OCI-M2 (cell line): Measurements from ENCODE around the gene CREB3L1.

ENCODE experiments used
- DNase-seq: peaks from one replicate; lab custom pipeline; 2025; ENCODE audit not compliant: unreplicated experiment; lab: John Stamatoyannopoulos, UW

CREB3L1 gene

GRCh38 chr11:46342239-46342638 lies 64.8 kb downstream of the CREB3L1 start:
- no peak for DNase-seq

DNA sequence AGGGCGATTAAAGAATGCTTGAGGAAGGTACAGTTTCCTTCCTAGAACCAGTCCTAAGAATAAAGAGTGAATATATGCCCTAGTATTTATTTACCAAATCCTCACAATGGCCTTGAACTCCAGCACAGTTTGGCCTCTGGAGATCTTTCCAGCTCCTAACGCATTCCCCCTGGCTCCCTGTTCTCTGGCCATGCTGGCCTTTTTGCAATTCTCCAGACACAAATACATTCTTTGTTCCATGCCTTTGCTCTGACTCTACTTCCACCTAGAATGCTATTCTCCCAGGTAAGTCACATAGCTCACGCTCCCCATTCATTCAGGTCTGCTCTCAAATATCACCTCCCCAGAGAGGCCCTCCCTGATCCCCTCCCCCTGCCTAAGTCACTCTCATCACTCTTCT lies 66.1 kb downstream of the CREB3L1 start:
- DNase-seq = no peak

DNA sequence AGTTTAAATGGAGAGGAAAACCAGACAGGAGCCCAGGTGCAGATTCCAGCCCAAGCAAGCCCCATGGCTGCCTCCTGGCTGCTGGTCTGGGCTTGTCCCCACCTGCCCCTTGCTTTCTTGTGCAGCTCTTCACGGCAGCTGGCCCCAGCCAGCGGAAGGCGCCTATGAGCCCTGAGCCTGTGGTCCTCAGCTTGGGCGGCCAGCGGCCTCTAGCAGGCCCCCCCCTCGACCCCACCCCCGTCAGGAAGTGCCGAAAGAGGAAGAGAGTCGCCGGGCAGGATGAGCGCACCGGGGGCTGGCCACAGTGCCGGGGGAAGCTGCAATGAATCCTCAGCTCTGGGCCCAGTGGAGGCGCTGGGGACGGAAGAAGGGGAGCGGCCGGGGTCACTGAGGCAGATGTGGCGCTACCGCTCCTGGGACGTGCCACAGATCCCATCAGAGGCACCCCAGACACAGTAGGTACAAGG lies 67.7 kb downstream of the CREB3L1 start:
- no peak for DNase-seq

GRCh38 chr11:46345881-46346484 lies 68.5 kb downstream of the CREB3L1 start:
- DNase-seq = no peak

- peak; percentile 12 for DNase-seq
Observed at GRCh38 chr11:46346886-46347636, 69.6 kb downstream of the CREB3L1 start, which contains the start of gene DGKZ. TSS of gene DGKZ (plus strand) at chr11:46347463. CDS start at chr11:46347660, 197 bp downstream.

DNA sequence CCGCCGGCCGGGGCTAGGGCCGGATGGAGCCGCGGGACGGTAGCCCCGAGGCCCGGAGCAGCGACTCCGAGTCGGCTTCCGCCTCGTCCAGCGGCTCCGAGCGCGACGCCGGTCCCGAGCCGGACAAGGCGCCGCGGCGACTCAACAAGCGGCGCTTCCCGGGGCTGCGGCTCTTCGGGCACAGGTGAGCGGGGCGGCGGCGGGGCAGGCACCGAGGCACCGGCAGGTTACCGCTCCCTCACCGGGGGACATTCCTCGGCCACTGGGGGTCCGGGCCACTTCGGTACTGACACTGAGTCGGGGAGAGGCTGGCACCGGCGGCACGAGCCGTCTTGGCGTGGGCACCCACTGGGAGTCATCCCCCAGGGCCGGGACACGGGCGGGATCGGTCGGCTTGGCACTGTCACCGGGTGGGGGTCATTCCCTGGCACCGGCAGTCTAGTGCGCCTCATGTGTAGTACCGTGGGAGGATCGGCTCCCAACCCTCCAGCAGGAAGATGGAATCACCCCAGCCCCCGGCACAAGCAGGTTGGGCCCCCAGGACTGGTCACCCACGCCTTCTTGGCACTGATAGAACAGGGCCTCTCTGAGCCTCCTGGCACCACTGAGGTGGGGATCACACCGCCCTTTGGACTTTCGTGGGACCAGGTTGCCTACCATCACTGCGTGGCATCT lies 70.3 kb downstream of the CREB3L1 start:
- no peak for DNase-seq

GRCh38 chr11:46348566-46349401 lies 71.3 kb downstream of the CREB3L1 start:
- no peak for DNase-seq

GRCh38 chr11:46350695-46351094 lies 73.2 kb downstream of the CREB3L1 start:
- DNase-seq = no peak

- no peak for DNase-seq
Observed at GRCh38 chr11:46351148-46351547, 73.7 kb downstream of the CREB3L1 start.

- DNase-seq = no peak
Observed at GRCh38 chr11:46351606-46352005, 74.1 kb downstream of the CREB3L1 start.

- no peak for DNase-seq
Observed at GRCh38 chr11:46352063-46352841, 74.8 kb downstream of the CREB3L1 start.

DNA sequence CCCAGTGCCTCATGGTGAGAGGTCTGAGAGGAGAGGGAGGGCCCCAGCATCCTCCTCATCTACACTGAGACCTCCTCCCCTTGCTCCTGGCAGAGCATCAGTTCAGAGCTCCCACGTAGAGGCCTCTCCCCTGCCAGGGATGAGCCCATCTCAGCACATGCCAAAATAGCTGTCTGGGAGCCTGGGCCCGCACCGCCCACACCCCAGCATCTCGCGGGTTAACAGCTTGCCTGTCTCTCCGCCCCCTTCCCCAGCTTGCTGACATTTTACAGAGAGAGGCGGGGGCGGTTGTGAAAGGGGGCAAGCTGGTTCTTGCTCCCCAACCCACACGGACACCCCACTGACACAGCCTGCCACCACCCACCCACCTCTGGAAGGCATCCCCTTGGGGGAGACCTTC lies 76.2 kb downstream of the CREB3L1 start:
- DNase-seq = no peak

GRCh38 chr11:46356924-46357482 lies 79.5 kb downstream of the CREB3L1 start:
- no peak for DNase-seq

DNA sequence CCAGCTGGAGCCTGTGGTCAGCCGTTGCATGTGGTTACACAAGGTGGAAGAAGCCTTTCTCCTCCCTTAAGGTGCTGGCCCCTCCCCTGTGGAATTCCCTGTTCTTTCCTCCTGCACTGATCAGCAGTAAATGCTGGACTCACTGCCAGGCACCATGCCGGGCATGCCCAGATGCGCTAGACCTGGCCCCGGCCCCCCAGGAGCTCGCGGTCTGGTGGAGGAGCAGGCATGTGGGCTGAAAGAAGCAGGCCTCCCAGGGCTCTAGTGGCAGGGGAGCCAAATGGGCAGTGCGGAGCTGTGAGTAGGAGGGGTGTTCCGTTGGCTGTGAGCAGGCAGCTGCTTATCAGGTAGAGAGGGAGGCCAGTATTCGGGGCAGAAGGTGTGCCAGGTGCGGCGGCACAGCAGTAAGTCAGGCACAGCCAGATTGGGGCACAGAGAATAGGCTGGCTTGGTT lies 80.0 kb downstream of the CREB3L1 start:
- no peak for DNase-seq

DNA sequence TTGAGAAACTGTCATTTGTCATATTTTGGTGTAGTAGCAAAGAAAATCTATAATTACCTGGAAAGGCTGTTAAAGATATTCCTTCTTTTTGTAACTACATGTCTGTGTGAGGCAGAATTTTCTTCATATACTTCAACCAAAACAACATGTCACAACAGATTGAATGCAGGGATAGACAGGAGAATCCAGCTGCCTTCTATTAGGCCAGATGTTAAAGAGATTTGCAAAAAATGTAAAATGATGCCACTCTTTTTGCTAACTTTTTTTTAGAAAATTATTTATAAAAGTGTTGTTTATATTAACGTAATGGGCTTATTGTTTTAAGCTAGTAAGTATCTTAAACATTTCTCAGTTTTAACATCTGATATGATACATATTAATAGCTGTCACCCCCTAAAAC lies 82.5 kb downstream of the CREB3L1 start:
- no peak for DNase-seq

GRCh38 chr11:46360878-46361277 lies 83.4 kb downstream of the CREB3L1 start:
- no peak for DNase-seq

DNA sequence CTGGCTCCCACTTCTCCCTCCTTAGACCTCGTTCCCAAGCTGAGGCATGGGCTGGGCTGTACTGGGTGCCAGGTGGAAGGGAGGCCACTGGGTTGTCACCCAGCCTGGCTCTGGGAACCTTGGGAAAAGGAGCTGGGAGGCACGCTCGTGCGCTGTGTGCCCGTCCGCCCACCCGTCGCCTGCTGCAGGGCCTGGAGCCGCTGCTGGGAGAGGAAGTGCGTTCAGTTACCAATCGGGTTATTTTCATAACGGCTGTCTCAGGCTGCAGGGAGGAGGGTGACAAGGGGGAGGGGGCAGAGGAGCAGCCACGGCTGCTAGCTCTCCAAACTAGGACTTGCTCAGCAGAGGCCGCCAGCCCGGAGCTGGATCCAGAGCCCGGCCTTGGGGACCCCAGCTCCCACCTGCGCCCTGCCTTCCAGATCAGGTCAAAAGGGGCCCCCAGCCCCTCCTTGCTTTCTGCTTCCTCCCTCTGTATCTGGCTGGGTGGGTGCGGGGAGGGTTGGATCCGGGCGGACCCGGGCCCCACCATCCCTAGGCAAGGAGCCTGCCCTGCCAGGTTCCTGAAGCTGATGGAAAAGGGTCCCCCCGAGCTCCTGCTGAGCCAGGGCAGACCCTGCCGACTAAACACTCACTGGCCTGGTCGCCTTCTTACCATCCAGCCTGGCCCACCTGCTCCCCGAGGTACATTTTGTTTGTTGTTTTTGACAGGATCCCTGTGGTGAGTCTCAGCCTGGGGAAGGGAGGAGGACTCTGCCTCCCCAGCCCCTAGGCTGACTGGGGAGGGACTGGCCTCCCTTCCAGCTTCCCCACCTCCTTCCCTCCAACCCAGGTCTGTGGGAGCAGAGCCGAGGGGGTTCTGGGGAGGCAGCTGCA lies 84.1 kb downstream of the CREB3L1 start:
- no peak for DNase-seq

DNA sequence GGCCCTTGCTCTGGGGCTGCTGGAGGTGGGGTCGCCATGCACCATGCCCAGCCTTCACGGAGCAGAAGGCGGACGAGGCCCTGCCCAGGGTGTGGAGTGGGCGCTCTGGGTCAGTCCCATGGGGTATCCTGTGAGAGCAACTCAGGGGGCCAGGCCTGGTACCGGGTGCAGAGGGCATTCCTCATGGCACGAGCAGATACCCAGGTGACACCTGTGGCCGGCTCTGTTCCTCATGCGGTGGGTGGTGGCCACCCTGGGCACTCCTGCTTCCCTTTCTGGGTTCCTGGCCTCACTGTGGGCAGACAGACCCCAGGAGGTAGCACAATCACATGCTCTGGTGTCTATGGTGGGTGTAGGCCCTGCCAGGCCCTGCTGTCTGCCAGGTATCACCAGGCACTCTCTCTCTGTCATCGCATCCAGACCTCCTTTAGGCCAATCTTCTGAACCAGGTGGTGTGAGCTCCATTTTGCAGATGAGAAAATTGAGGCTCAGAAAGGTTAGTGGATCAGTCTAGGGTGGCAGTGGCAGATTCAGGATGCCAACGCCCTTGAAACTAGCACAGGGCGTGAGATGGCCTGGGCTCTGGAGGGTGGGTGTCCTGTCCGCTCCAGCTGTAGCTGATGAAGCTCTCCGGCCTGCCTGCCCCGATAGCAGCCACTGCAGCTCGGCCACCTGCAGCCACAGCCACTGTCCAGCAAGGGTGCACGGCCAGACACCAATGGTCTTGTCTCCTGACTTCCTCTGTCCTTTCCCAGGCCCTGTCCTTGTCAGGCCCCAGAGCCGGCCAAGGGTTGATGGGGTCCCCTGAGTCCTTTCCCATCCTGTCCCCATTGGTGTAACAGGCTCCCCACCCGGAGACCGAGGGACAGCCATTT lies 84.9 kb downstream of the CREB3L1 start:
- no peak for DNase-seq
